ENCODE results near the gene POLA2. TPM values are rescaled to one million over a fixed set of nuclear protein-coding genes. Genes with fewer than 3 reads are reported as not detected.

The POLA2 gene
- total and polyA plus RNA-seq, 9 of the 15 experiments (the other 6 are each of a cell fraction or from before 2014, with no cell fraction given): 2.7 to 134 (median 44.4) TPM

DNA sequence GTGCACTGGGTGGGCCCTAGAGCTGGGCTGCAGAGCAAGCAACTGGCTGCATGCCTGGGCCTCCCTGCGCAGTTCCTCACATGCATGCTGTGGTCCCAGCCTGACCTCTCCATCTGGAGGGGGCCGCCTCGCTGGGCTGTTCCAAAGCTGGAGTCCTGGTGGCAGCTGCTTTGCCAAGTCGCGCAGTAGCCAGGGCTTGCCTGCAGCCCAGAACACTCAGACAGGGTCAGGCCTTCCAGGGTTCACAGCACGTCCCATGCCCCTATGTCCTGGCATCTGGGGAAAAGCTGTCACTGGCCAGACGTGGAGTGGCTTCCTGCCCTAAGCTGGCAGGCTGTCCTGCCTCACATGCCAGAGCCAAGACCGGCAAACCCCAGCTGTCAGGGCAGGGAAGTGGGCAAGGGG lies 36.4 kb downstream of the POLA2 start (continued):
- TF ChIP-seq ETS2 (tag; IDR thresholded peaks at IDR 0.05; ENCODE audit: borderline replicate concordance, poor library complexity, severe bottlenecking): no peak

DNA sequence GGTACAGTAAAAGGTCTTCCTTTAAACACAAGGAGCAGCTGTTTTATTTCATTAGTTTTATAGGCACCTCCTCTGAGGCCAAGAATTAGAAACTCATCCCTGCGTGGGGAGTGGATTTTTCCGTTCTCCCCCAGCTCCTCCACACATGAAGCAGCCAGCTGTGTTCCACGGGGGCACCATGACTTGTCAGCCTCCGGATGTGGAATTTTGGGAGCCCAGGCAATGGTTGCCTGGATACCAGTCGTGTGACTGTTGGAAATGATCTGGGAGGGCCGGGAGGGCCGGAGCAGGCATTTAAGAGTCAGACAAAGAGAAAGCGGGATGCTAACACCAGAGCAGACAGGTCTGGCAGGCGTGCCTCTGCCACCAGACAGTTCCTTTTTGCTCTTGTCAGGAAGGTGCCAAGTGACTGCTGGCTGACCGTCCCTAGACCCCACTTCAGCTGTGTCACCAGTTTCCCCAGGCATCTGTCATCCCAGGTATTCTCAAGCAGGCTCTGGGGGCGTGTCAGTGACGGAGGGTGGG lies 37.0 kb downstream of the POLA2 start:
- FAIRE-seq (no peak), ATAC-seq (no peak), DNase-seq (ENCODE audit: extremely low read depth in 1 of 4, low spot score in 3 of 4) (no peak)
- in situ Hi-C loops (cut with MboI): no loop called here
- TF ChIP-seq ZNF311 (CRISPR knock-in tag; IDR thresholded peaks at IDR 0.05) (no peak), PRMT5 (CRISPR knock-in tag; IDR thresholded peaks at IDR 0.05) (no peak), IFI16 (CRISPR knock-in tag; IDR thresholded peaks at IDR 0.05) (no peak), BRF1 (IDR thresholded peaks at IDR 0.05; ENCODE audit: borderline replicate concordance, extremely low read depth, insufficient read length) (no peak)
- TF ChIP-seq, protein P1, sequence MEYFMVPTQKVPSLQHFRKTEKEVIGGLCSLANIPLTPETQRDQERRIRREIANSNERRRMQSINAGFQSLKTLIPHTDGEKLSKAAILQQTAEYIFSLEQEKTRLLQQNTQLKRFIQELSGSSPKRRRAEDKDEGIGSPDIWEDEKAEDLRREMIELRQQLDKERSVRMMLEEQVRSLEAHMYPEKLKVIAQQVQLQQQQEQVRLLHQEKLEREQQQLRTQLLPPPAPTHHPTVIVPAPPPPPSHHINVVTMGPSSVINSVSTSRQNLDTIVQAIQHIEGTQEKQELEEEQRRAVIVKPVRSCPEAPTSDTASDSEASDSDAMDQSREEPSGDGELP (CRISPR knock-in tag; IDR thresholded peaks at IDR 0.05; ENCODE audit: borderline replicate concordance): no peak
- TF ChIP-seq, protein P2, sequence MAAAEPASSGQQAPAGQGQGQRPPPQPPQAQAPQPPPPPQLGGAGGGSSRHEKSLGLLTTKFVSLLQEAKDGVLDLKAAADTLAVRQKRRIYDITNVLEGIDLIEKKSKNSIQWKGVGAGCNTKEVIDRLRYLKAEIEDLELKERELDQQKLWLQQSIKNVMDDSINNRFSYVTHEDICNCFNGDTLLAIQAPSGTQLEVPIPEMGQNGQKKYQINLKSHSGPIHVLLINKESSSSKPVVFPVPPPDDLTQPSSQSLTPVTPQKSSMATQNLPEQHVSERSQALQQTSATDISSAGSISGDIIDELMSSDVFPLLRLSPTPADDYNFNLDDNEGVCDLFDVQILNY (CRISPR knock-in tag; IDR thresholded peaks at IDR 0.05): no peak
- H3K9me3 ChIP-seq (replicated peaks; ENCODE audit: control insufficient read depth, insufficient read depth, low read depth, low read length): no peaks in the 10 kb centered on the region
- H2AFZ ChIP-seq (ENCODE audit: low read depth, low read length): no peak overlapping the region
- H3K27me3 ChIP-seq (ENCODE audit: control insufficient read depth in 2 of 2, insufficient read depth in 2 of 2, low read length in 2 of 2): no peaks in the 10 kb centered on the region
- POLR2A ChIA-PET: interaction anchor here (0.6 to 2.9 kb wide), 10 partner anchors 9 to 802 kb away, joined by 3 to 17 read pairs (median 3); no protein-coding TSS in a partner anchor
- peaks cover 6% of the 10 kb centered on the region for H4K20me1 ChIP-seq (replicated peaks; ENCODE audit: control insufficient read depth, insufficient read depth, low read length)
- peaks cover 63% of the 10 kb centered on the region for H3K36me3 ChIP-seq (ENCODE audit: control insufficient read depth, insufficient read depth, low read length)
- no peak overlapping the region for H3K4me3 ChIP-seq
- no peak overlapping the region for H3K4me2 ChIP-seq (ENCODE audit: insufficient read depth, low read length)
- H3K79me2 ChIP-seq (ENCODE audit: control insufficient read depth, insufficient read depth, low read length): no peaks in the 10 kb centered on the region
- WGBS (ENCODE audit: insufficient coverage, low coverage, missing lambda C conversion rate): 90% methylated on average over 10 of the region's 12 CpGs
- H3K9me1 ChIP-seq (ENCODE audit: control insufficient read depth, insufficient read depth, low read length): no peaks in the 10 kb centered on the region
- CTCF ChIA-PET (ENCODE audit: low intra/inter-chr PET ratio): no interaction called here
- H3K9ac ChIP-seq (ENCODE audit: insufficient read depth in 1 of 2, low read depth in 2 of 2, low read length in 2 of 2): 0 out of 4 replicates have a peak overlapping the region, but pooled peaks of 1 of the 2 experiments have one; percentile 30
- peaks cover 12 to 17% of the 10 kb centered on the region in 2 experiments; a peak in 4 of 5 replicates for H3K4me1 ChIP-seq (replicated peaks in 1 of 2; ENCODE audit: control insufficient read depth in 2 of 2, insufficient read depth in 2 of 2, low read length in 2 of 2)
- intact Hi-C loops (cut with micrococcal nuclease): no loop called here
- H3K27ac ChIP-seq (ENCODE audit: extremely low read depth, low read depth, low read length): no peak overlapping the region
- no TSS peak for BruUV-seq (replicated peaks)
